Fibroblast of pulmonary artery (primary cell): ENCODE results near the gene IGF2BP1.

Experiments
- DNase-seq: peaks from one replicate; pipeline ENCODE4 v3.0.0-alpha.2; 2010; ENCODE audit warnings: low read depth
- H3K4me3 ChIP-seq: replicated peaks from 2 replicates; pipeline ENCODE4 v1.5.1; 2011; ENCODE audit warnings: low read depth, mild to moderate bottlenecking, control low read depth, low read length, moderate library complexity
- TF ChIP-seq, protein P1 (sequence below): IDR thresholded peaks from 2 replicates; pipeline ENCODE4 v1.5.1; 2011; ENCODE audit warnings: mild to moderate bottlenecking, control low read depth, low read length, inconsistent platforms; ENCODE audit errors: missing control alignments

Gene IGF2BP1

GRCh38 chr17:48997103-48997826 is at the start of gene IGF2BP1:
Gene IGF2BP1, plus strand, starts transcription at chr17:48997385. Its CDS starts 361 bp downstream, at chr17:48997746.
- TF ChIP-seq, protein P1, sequence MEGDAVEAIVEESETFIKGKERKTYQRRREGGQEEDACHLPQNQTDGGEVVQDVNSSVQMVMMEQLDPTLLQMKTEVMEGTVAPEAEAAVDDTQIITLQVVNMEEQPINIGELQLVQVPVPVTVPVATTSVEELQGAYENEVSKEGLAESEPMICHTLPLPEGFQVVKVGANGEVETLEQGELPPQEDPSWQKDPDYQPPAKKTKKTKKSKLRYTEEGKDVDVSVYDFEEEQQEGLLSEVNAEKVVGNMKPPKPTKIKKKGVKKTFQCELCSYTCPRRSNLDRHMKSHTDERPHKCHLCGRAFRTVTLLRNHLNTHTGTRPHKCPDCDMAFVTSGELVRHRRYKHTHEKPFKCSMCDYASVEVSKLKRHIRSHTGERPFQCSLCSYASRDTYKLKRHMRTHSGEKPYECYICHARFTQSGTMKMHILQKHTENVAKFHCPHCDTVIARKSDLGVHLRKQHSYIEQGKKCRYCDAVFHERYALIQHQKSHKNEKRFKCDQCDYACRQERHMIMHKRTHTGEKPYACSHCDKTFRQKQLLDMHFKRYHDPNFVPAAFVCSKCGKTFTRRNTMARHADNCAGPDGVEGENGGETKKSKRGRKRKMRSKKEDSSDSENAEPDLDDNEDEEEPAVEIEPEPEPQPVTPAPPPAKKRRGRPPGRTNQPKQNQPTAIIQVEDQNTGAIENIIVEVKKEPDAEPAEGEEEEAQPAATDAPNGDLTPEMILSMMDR = no peak
- DNase-seq = peak; percentile 73
- peak within 1 kb of the TSS; percentile 85 for H3K4me3 ChIP-seq

DNA sequence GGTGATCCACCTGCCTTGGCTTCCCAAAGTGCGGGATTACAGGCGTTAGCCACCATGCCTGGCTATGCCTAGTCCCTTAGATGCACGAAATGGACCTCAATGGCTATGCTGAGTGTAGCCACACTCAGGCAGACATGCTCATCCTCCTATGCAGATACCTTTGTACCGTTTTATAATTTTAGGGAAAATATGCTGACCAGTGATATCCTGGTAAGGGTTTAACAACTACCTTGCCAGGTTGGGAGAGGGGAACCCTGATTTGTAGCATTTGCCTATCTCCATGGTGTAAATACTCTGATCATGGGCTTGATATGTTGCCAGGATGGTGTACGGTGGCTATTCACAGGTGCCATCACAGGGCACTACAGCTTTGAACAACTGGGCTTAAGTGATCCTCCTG is 45.6 kb upstream of the IGF2BP1 start:
- no peak for DNase-seq
- TF ChIP-seq, protein P1 = no peak
- no peak overlapping the region for H3K4me3 ChIP-seq

GRCh38 chr17:48952904-48953303 is 44.3 kb upstream of the IGF2BP1 start:
- H3K4me3 ChIP-seq = no peak overlapping the region
- TF ChIP-seq, protein P1 = no peak
- DNase-seq = no peak

GRCh38 chr17:48954300-48954755 is 42.9 kb upstream of the IGF2BP1 start:
- DNase-seq = peak; percentile 77
- H3K4me3 ChIP-seq = no peak overlapping the region
- TF ChIP-seq, protein P1 = peak; percentile 84

- DNase-seq = no peak
- TF ChIP-seq, protein P1 = no peak
- no peak overlapping the region for H3K4me3 ChIP-seq
Measured at GRCh38 chr17:48960834-48961515, 36.2 kb upstream of the IGF2BP1 start.

GRCh38 chr17:48961516-48962233 is 35.5 kb upstream of the IGF2BP1 start:
- DNase-seq = peak; percentile 52
- H3K4me3 ChIP-seq = no peak overlapping the region
- TF ChIP-seq, protein P1 = no peak
